ENCODE data around the gene TBX19.

DNA sequence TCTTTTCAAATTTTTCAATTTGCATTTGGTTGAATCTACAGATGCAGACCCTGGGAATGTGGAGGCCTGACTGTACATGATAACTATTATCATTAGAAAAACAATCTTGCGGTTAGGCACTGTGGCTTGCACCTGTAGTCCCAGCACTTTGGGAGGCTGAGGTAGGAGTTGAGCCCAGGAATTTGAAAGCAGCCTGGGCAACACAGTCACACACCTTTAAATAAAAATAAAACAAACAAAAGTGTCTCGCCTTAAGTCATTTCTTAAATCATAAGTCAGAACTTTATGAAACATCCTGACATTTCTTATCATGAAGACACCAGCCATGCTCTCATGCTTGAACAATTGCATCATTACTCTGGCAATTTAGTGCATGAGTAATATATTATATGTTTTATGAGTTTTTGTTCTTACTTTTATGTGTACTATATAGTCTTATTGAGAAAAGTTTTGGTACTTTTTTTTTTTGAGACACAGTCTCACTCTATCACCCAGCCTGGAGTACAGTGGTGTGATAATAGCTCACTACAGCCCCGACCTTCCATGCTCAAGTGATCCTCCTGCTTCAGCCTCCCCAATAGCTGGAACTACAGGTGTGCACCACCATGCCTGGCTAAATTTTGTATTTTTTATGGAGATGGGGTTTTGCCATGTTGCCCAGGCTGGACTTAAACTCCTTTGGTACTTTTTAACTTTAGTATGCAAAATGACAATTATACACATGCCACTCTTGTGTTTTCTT is 7.8 kb downstream of the TBX19 start:
- TF ChIP-seq POLR2A (IDR thresholded peaks at IDR 0.05): no peak
- TF ChIP-seq, protein P1, sequence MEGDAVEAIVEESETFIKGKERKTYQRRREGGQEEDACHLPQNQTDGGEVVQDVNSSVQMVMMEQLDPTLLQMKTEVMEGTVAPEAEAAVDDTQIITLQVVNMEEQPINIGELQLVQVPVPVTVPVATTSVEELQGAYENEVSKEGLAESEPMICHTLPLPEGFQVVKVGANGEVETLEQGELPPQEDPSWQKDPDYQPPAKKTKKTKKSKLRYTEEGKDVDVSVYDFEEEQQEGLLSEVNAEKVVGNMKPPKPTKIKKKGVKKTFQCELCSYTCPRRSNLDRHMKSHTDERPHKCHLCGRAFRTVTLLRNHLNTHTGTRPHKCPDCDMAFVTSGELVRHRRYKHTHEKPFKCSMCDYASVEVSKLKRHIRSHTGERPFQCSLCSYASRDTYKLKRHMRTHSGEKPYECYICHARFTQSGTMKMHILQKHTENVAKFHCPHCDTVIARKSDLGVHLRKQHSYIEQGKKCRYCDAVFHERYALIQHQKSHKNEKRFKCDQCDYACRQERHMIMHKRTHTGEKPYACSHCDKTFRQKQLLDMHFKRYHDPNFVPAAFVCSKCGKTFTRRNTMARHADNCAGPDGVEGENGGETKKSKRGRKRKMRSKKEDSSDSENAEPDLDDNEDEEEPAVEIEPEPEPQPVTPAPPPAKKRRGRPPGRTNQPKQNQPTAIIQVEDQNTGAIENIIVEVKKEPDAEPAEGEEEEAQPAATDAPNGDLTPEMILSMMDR (IDR thresholded peaks at IDR 0.05 in 4 of 5, conservative IDR thresholded peaks at IDR 0.05 in 1 of 5): no peak
